ENCODE data around the gene CDC7.
"Not testable (repeated sequence)": the region's sequence is repeated elsewhere in the genome, so short reads cannot be mapped to it uniquely, and the experiment has no call there.

The CDC7 gene

GRCh38 chr1:91510754-91511153 is 10.1 kb downstream of the CDC7 start:
- no peak for DNase-seq (ENCODE audit: low read depth in 2 of 2)

- no peak for DNase-seq (ENCODE audit: low read depth in 2 of 2)
Measured at GRCh38 chr1:91511386-91511785, 10.7 kb downstream of the CDC7 start.

GRCh38 chr1:91513160-91513559 is 12.5 kb downstream of the CDC7 start:
- DNase-seq (ENCODE audit: low read depth in 2 of 2) = no peak

- DNase-seq (ENCODE audit: low read depth in 2 of 2) = no peak
Measured at GRCh38 chr1:91513706-91514105, 13.1 kb downstream of the CDC7 start.

GRCh38 chr1:91515994-91516393 is 15.3 kb downstream of the CDC7 start:
- DNase-seq (ENCODE audit: low read depth in 2 of 2) = no peak

- DNase-seq (ENCODE audit: low read depth in 2 of 2) = not testable (repeated sequence)
Measured at GRCh38 chr1:91516605-91517004, 16.0 kb downstream of the CDC7 start.

GRCh38 chr1:91519167-91519566 is 18.5 kb downstream of the CDC7 start:
- DNase-seq (ENCODE audit: low read depth in 2 of 2) = not testable (repeated sequence)

GRCh38 chr1:91520942-91521507 is 20.4 kb downstream of the CDC7 start:
- no peak for DNase-seq (ENCODE audit: low read depth in 2 of 2)

- no peak for DNase-seq (ENCODE audit: low read depth in 2 of 2)
Measured at GRCh38 chr1:91523482-91523881, 22.8 kb downstream of the CDC7 start.

- no peak for DNase-seq (ENCODE audit: low read depth in 2 of 2)
Measured at GRCh38 chr1:91526496-91526895, 25.8 kb downstream of the CDC7 start.

- DNase-seq (ENCODE audit: low read depth in 2 of 2) = no peak
Measured at GRCh38 chr1:91527266-91527765, 26.7 kb downstream of the CDC7 start.

- no peak for DNase-seq (ENCODE audit: low read depth in 2 of 2)
Measured at GRCh38 chr1:91527781-91528180, 27.1 kb downstream of the CDC7 start.

- no peak for DNase-seq (ENCODE audit: low read depth in 2 of 2)
Measured at GRCh38 chr1:91529856-91530255, 29.2 kb downstream of the CDC7 start.

- no peak for DNase-seq (ENCODE audit: low read depth in 2 of 2)
Measured at GRCh38 chr1:91533361-91534024, 32.8 kb downstream of the CDC7 start.

- DNase-seq (ENCODE audit: low read depth in 2 of 2) = no peak
Measured at GRCh38 chr1:91535441-91535840, 34.8 kb downstream of the CDC7 start.

- no peak for DNase-seq (ENCODE audit: low read depth in 2 of 2)
Measured at GRCh38 chr1:91537281-91537986, 36.8 kb downstream of the CDC7 start.

- DNase-seq (ENCODE audit: low read depth in 2 of 2) = no peak
Measured at GRCh38 chr1:91537987-91538304, 37.3 kb downstream of the CDC7 start.

GRCh38 chr1:91540910-91541309 is 40.3 kb downstream of the CDC7 start:
- DNase-seq (ENCODE audit: low read depth in 2 of 2) = no peak

- DNase-seq (ENCODE audit: low read depth in 2 of 2) = no peak
Measured at GRCh38 chr1:91541918-91542533, 41.4 kb downstream of the CDC7 start.

GRCh38 chr1:91545506-91546300 is 45.1 kb downstream of the CDC7 start:
- no peak for DNase-seq (ENCODE audit: low read depth in 2 of 2)

GRCh38 chr1:91546301-91546581 is 45.6 kb downstream of the CDC7 start:
- DNase-seq (ENCODE audit: low read depth in 2 of 2) = no peak

GRCh38 chr1:91546876-91547275 is 46.2 kb downstream of the CDC7 start:
- DNase-seq (ENCODE audit: low read depth in 2 of 2) = no peak
